GM20000 (cell line): Measurements from ENCODE around the gene DSG3.
A peak's percentile ranks its signal among the peaks of the same experiment; 100 is the strongest.

Experiments
- DNase-seq: peaks from one replicate; pipeline ENCODE4 v3.0.0; 2012; ENCODE audit warnings: low spot score
- CTCF ChIP-seq: IDR thresholded peaks from 2 replicates; pipeline ENCODE4 v1.5.1; 2012; ENCODE audit warnings: mild to moderate bottlenecking, control low read depth; ENCODE audit errors: extremely low read depth, missing control alignments

Gene DSG3

GRCh38 chr18:31482051-31482450 lies 34.5 kb downstream of the DSG3 start:
- no peak for TF ChIP-seq CTCF
- no peak for DNase-seq

- no peak for TF ChIP-seq CTCF
- DNase-seq, result no peak
Measured at GRCh38 chr18:31483396-31483795, 35.9 kb downstream of the DSG3 start.

GRCh38 chr18:31484461-31484860 lies 36.9 kb downstream of the DSG3 start:
- no peak for DNase-seq
- no peak for TF ChIP-seq CTCF

GRCh38 chr18:31486165-31486564 lies 38.6 kb downstream of the DSG3 start:
- no peak for DNase-seq
- TF ChIP-seq CTCF, result no peak

- DNase-seq, result no peak
- no peak for TF ChIP-seq CTCF
Measured at GRCh38 chr18:31487246-31488015, 39.9 kb downstream of the DSG3 start.

GRCh38 chr18:31489311-31489710 lies 41.8 kb downstream of the DSG3 start:
- no peak for TF ChIP-seq CTCF
- no peak for DNase-seq

- DNase-seq, result peak; percentile 51
- TF ChIP-seq CTCF, result no peak
Measured at GRCh38 chr18:31490387-31490786, 42.8 kb downstream of the DSG3 start.
